ENCODE measurements around the gene CRADD.

DNA sequence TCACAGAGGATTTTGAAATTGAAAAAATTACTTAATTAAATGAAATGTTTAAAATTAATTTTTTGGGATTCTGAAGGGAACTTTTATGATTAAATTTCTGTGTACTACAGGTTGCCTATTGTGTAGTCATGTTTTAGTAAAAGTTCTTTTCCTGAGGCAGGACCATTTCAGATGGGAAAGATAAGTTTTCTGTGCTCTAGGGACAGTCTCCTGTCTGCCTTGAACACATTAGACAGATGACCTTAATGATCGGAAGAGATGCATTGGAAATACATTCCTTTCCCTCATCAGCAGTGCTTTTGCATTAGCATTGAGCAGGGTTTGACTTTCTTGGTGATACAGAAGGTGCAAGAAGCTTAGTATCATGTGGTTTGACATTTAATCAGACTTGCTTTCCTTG lies 28.1 kb downstream of the CRADD start:
- TF ChIP-seq CTCF (IDR thresholded peaks at IDR 0.05) (no peak), POLR2A (IDR thresholded peaks at IDR 0.05) (no peak)
